Embryonic facial prominence (tissue), 1 donor: ENCODE data around the gene TAL1.
A peak's percentile ranks its signal among the peaks of the same experiment; 100 is the strongest.

Source experiments
- DNase-seq: peaks from one replicate; pipeline ENCODE4 v3.0.0-alpha.2; 2016; ENCODE audit errors: extremely low spot score

Gene TAL1

DNA sequence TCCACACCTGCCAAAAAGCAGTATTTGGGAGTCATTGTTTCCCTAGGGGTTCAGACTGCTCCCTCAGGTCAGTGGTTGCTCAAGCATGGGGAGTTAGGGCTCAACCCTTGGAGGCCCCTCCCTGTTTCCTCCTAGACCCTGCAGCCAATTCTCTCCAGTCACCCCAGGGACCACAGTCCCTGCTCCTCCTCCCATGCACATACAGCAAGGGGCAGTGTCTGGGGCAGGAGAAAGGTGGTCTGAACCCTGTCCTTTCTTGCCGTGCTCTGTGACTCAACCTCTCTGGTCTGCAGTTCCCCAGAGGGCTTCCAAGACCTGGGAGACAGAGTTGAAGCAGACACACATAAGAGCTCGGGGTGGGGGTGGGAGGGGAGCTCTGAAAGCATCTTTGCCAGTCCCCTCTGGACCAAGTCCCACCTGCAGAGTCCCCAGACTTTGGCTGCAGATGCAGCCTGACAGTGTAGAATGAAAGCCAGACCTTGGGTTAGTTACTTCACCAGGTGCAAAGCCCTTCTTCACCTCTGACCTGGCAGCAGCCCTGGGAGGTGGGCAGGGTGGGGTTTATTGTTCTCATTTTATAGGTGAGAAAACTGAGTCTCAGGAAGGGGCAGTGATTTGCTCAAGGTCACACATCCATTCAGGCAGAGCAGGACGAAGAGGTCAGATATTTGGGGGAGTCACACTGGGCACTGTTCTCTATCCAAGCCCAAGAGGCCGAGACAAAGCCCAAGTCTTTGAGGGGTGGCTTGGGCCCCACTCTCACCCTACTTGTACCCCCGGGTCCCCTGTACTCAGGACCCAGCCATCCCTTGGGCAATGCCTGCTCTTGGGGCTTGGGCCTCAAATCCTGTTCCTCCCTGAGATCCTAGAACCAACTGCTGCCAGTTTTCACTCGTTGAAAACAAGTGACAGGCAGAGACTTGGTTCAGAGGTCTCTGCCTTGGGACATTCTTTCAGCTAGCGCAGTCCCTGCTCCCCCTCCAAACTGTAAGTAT is 42.9 kb downstream of the TAL1 start:
- DNase-seq: no peak

DNA sequence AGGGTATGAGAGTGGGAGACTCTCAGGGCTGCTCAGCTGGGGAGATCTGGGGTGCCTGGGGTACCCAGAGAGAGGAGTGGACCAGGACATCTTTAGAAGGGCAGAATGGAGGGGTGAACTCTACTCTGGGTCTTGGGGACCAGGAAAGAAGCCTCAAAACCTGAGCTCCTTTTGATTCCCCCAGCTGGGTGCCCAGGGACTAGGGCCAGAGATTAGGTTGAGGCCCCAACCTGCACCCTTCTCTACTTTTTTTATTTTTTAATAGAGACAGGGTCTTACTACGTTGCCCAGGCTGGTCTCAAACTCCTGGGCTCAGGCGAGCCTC is 44.1 kb downstream of the TAL1 start:
- no peak for DNase-seq

DNA sequence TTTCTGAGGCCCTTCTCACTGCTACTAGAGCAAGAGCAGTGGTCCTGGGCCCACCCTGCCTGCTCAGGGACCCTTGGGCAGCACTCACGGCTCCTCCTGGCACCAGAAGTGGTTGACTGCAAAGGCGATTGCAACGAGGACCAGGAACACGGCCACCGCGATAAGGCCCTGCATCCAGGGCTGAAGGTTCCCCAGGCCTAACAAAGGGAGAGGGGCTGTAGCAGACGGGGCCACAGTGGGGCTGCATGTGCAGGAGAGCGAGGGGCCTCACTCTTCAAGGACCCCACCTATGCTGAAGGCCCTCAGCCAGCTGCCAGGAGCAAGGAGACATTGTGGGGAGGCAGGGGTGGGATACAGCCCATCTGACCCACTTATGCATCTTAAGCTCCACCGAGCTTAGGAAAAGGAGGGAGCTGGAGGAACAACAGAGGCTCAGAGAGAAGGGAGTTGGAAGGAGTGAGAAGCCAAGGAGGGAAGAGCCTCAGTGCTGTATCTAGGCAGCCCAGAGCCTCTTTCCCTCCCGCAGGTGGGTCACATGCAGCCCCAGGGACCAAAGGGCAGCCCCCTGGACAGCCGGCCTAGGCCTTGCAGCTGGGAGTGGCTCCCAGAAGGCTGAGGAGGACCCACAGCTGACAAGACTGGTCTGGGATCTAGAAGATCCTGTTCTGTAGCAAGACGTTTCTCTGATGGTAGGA is 44.6 kb downstream of the TAL1 start:
- no peak for DNase-seq

DNA sequence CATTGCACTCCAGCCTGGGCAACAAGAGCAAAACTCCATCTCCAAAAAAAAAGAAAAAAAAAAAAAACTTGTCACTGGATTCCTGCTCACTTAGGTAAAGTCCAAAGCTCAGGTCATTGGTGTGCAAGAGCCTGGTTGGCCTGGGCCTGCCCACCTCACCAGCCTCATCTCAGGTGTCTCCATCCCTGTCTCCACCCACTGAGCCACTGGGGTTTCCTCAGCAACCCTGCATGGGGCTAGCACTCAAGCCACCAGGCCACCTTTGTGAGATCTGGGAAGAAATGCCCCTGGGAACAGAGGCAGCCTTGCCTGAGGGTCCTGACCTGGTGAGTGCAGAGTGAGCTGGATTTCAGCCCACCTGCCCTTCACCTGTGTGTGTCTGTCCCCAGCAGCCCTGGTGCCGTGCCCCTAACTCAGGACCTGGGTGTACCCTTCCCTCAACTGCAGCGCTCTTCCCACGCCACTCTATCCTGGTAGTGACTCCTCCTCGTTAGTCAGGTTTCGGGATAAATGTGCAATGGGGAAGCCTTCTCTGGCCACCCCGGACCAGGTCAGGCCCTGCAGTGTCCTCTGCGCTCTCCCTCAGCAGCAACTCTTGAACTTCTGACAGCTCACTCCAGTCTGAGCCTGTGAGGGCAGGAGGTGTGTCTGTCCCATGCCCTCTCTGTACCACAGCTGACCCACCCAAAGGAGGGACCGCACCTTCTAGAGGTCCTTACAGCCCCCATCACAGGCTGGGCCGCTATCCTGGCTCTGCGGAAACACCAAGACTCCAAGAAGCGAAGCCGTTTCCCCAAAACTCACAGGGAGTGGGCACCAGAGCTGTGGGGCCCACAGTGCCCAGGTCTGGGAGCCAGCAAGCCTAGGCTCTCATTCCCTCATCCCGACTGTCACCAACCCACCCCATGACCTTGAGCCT is 45.5 kb downstream of the TAL1 start:
- DNase-seq: no peak

DNA sequence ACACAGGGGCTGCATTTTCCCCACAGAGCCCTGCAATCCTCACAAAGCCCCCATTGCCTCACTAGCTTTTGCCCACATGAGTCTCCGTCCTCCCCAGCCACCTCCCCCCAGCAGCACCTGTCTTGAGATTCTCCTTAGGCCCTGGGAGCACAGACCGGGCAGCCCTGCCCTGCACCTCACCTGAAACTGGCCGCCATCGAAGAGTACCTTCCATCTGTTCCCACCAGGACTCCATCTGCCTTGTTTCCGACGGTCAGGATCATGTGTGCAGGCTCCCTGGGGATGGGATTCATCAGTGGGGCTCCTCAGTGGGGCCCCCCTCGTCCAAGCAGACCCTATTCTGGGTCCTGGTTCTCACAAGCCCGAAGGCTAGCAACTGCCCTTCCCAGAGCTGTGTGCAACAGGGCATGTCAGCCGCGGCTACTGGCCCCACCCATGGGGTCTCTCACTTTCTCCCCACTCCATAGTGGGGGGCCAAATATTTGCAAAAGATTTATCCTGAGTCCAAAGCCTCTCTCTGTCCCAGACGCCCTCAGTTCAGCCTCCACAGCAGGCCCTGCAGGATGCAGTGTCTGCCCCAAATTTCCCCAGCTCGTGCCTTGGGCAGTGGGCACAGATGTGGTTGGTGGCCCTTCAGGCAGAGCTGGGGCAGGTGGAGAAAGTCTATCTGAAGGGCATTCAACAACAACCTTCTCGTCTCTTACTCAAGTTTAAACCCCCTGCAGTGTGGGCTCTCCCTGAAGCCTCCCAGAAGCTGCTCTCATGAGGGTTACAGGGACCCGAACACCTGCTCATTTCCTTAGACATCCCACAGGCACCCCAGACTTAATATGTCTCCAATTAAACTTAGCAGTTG is 47.0 kb downstream of the TAL1 start:
- no peak for DNase-seq

GRCh38 chr1:47184090-47184821 is 47.8 kb downstream of the TAL1 start:
- DNase-seq: no peak

GRCh38 chr1:47183308-47184089 is 48.5 kb downstream of the TAL1 start:
- no peak for DNase-seq

DNA sequence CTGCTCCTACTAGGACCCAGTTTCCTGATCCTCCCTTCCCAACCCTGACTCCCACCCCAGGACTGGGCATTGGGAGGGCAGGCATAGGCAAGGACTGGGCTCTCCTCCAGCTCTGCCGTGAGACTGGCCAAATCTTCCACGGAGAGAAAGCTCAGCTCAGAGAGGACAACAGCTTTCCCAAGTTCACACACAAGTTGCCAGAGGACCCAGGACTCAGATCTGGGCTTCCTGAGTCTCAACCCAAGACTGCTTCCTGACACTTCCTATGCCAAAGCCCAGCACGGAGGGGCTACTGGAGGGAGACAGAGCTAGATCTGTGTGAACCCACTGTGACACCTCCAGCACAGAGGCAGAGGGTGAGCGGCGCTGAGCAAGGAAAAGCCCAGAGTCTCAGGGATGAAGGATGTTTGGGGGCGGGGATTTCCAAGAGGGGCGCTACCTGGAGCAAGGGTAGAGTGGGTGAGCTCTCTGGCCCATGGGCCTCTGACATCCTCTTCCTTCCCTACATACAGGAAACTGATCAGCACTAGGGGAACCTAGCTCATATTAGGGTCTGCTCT is 49.3 kb downstream of the TAL1 start:
- no peak for DNase-seq

DNA sequence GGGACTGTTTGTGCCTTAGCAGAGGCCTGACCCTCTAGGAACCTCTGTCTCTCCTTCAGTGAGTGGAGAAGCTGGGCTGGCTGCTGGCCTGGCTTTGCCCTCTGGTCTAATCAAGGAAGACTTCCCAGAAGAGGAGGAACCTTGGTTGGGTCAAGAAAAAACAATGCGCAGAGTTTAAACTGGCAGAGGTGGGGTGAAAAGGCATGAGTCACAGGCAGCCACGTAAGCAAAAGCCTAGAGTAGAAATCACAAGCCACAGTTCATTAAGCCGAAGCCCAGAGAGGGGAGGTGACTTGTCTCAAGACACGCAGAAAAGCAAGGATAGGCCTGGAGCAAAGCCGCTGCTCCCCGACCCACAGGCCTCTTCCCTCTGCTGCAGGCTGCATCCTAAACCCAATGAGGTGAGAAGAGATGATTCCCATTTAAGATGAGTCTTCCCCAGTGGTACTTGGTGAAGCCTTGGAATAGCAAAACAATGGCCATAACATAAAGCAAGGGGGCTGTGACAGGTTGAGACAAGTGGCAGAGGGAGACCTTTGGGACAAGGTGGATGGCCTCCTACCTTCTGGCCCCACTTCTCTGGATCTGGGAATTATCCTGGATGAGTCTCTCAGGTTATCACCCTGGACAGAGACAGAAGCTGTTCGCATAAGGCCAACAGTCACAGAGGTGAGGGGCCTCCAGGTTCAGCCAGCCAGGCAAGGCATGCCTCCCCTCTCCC is 49.9 kb downstream of the TAL1 start:
- no peak for DNase-seq

- no peak for DNase-seq
Measured at GRCh38 chr1:47181095-47181954, 50.7 kb downstream of the TAL1 start.

- no peak for DNase-seq
Measured at GRCh38 chr1:47180603-47181094, 51.4 kb downstream of the TAL1 start.

DNA sequence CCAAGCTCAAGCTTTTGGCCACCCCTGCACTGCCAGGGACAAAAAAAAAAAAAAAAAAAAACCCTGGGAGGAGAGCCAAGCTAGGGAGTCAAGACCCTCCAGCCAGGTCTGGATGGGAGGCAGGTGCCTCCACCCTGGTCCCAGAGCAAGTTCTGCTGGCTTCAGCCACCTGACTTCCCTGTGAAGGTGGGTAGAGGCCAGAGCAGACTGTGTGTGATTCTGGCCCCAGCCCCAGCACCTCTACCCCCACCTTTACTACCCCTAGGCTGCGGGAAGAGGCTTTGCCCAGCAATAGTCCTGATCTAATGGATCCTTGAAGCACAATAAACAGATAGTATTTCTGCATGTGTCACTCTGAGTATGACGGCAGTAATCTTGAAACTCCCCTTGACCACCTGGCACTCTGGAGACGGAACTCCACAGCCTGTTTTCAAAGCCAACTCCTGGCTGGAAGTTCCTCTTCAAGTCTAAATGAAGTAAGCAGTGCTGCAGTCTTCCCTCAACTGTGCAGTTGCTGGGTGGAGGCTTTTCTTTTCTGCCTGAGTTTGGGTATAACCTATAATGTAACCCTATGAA is 51.9 kb downstream of the TAL1 start:
- DNase-seq: no peak

- DNase-seq: peak; percentile 88
Measured at GRCh38 chr1:47179017-47179987, 52.7 kb downstream of the TAL1 start.

- no peak for DNase-seq
Measured at GRCh38 chr1:47178654-47179016, 53.4 kb downstream of the TAL1 start.

GRCh38 chr1:47178020-47178419 is 54.0 kb downstream of the TAL1 start:
- no peak for DNase-seq
